HG03575 (cell line): ENCODE data around the gene NT5E.

Source experiments
- ATAC-seq: cut with Tn5 transposase; IDR thresholded peaks from one replicate; pipeline ENCODE4 v1.9.1; 2021; ENCODE audit not compliant: unreplicated experiment, insufficient number of reproducible peaks, low FRiP score; ENCODE audit errors: extremely low read depth

The NT5E gene

GRCh38 chr6:85419046-85419759 lies 30.7 kb upstream of the NT5E start:
- ATAC-seq = no peak

DNA sequence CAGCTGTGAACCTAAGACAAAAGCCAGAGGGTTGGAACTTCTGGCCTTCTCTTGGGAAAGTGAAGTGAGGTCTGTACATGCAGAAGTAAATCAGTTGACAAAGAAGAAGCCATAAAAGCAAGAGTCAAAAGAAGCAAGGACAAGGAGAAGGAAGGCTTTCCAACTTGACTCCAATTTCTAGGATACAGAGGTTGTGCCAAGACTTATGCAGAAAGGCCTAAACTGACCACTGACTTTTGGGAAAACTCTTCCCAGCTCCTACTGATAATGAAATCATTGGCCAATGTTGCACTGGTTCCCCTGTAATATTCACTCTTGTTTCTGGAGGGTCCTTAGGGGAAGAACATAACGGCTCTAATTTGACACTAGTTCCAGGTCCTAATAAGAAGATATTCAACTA lies 29.3 kb upstream of the NT5E start:
- no peak for ATAC-seq

- ATAC-seq = no peak
Observed at GRCh38 chr6:85421181-85421580, 28.7 kb upstream of the NT5E start.

DNA sequence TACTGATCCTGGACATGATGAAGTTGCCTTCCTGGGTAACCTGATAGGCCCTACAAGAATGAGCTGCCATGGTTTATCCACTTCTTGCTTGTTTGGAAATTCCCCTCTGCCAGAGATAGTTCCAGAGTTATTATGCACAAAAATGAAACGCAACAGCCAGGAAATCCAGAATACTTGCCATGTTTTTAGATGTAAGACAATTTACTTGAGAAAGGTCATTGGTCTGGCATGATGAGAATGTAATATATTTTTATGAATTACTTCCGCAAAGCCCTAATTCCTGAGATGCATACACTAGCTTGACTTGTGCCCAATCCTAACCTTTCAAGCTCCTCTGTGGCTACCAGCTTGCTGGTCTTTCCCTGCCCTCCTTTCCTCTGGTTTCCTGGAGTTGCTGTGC lies 27.9 kb upstream of the NT5E start:
- no peak for ATAC-seq

DNA sequence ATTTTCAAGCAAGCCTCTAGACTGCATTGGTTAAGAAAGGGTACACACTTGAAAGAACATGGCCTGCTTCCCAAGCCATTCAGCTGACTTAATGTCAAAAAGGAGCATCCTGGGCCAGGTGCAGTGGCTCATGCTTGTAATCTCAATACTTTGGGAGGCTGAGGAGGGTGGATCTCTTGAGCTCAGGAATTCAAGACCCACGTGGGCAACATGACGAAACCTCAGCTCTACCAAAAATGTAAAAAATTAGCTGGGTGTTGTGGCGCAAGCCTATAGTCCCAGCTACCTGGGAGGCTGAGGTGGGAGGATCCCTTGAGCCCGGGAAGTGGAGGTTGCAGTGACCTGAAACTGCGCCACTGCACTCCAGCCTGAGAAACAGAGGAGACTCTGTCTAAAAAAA lies 26.9 kb upstream of the NT5E start:
- no peak for ATAC-seq

GRCh38 chr6:85424981-85425380 lies 24.9 kb upstream of the NT5E start:
- ATAC-seq = no peak

DNA sequence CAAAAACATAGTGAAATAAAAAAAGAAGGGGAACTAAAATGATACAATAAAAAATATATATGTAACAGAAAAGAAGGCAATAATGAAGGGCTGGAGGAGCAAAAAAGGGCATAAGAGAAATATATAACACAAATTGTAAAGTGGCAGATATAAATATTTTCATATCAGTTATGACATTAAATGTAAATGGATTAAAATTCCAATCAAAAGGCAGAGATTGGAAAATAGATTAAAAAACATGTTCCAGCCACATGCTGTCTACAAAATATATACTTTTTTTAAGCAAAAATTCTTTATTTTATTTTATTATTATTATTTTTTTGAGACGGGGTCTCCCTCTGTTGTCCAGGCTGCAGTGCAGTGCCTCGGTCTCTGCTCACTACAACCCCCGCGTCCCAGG lies 23.9 kb upstream of the NT5E start:
- no peak for ATAC-seq

DNA sequence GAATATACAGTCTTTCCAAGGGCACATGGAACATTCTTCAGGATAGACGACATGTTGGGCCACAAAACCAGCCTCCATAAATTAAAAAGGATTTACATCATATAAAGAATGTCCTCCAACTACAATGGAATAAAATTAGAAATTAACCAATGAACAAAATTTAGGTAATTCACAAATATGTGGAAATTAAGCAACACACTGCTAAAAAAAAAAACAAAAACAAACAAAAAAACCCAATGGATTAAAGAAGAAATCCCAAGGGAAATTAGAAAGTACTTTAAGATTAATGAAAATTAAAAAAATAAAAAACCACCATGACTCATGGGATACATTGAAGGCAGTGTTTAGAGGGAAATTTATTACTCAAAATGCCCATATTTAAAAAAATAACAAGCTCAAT lies 21.4 kb upstream of the NT5E start:
- ATAC-seq = no peak

GRCh38 chr6:85429346-85429745 lies 20.5 kb upstream of the NT5E start:
- no peak for ATAC-seq

DNA sequence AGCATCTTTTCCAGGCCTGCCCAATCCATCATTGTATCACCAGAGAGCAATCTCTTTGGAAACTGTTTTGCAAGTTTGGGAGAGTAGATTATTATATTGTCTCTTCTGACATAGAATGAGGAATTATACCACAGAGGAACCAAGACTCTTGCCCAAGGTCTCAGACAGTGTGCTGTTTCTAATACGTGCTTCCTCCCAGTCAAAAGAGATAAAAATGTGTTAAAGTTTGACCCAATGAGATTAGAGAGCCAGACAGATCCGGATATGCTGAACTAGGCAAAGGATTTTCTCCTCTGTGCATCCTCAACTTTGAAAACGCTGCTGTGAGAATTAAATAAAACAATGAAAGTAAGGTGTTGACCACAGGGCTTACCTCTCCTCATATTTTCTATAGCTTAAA lies 18.6 kb upstream of the NT5E start:
- ATAC-seq = no peak

DNA sequence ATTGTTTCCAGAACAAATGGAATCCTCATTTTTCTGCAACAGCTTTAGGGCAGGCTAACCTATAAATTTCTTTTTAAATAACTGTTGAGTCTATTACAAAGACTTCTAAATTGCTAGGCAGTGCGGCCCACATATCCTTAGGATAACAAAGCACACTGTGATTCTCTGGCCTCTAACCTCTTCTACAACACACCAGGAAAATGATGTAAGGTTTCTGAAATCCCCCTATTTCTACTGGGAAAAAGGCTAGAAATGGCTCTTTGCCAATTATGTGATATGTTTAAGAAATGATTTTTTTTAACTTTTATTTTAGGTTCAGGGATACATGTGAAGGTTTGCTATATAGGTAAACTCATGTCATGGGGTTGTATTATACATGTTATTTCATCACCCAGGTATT lies 17.3 kb upstream of the NT5E start:
- no peak for ATAC-seq

- no peak for ATAC-seq
Observed at GRCh38 chr6:85435851-85436250, 14.0 kb upstream of the NT5E start.

- ATAC-seq = no peak
Observed at GRCh38 chr6:85436411-85436810, 13.5 kb upstream of the NT5E start.

DNA sequence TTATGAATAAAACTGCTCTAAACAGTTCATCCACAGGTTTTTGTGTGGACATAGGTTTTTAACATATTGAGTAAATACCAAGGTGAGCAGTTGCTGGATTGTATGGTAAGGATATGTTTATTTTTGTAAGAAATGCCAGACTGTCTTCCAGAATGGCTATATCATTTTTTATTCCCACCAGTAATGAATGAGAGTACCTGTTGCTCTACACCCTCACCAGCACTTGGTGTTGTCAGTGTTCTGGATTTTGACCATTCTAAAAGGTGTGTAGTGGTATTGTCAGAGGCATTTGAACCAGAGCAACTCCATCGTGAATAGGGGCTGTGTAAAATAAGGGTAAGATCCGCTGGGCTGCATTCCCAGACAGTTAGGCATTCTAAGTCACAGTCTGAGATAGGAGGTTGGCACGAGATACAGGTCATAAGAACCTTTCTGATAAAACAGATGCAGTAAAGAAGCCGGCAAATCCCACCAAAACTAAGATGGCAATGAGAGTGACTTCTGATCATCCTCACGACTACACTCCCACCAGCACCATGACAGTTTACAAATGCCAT lies 12.9 kb upstream of the NT5E start:
- no peak for ATAC-seq

DNA sequence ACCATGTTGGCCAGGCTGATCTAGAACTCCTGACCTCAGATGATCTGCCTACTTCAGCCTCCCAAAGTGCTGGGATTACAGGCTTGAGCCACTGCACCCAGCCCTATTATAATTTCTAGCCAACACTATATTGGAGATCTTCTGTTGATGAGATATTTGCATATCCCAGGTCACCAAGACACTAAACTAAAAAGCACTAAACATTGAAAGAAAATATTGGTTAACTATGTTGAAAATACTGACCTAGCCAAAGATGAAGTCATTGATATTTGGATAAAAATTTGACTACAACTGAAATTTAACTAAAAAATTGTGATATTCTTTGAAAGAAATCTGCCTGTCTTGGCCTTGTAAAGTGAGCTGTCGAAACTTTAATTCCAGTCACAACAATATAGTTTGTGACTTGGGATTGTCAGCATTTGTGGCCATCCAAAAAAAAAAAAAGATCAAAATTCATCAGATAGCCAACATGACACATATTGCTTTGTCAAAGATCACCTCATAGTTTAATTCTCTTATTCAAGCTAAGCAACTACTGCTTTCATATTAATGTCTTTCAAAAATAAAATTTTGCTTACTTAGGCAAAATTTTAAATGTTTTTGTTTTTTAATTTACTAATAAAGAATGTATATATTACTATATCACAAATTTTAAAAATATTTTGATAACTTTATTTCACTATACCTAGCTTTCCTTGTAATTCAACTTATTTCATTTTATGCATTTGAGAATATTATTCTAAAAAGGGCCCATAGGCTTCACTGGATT lies 6.3 kb upstream of the NT5E start:
- no peak for ATAC-seq

- peak; percentile 71 for ATAC-seq
Observed at GRCh38 chr6:85449388-85449817, 480 bp upstream of the NT5E start.

DNA sequence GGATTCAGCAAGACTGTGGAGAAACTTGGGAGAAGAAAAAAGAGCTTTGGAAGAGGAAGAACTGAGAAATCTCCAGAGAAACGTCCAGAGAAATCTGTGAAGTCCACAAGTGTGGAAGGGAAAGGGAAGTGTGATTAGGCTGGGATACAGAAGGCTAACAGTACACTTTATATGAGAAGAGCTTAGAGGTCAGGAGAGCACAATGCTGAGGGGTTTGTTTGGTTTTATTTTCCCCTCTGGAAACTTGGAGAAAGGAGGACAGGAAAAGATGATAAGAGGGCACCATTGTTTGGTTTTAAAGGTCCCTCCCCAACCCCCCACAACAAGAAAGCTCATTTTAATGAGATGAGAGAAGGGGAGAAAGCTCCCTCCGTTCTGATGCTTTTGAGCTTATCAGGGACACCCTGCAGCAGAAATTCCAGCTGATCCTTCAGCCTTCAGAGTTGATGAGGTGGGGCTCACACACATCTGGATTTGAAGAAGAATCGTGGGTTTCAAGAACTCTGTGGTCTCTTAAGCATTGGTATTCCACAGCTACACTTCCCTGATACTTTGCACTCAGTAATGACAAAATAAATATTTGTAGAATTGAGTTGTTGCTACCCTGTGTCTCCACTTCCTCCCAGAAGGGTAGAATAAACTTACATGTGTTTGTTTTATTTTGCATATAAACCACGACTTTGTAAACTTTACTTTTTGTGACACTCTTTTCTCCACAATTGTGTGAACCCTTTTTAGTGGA lies 1.9 kb downstream of the NT5E start:
- ATAC-seq = no peak

GRCh38 chr6:85452441-85452881 lies 2.6 kb downstream of the NT5E start:
- ATAC-seq = no peak

DNA sequence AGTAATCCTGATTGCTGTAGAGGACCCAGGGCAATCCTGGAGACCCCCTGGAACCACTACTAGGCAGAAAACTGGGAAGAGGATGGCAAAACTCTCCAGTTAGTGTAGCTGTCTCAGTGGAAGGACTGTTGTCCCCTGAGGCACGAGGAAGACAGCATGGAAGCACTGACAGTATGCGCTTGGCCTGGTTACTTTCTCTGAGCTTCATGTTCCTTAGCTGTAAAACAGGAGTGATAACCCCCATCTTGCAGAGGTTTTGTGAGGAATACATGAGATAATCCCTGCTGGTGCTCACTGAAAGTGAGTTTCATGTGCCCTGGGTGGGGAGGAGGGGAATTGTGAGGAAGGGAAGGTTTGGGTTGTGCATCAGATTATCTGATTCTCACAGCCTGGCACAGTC lies 3.2 kb downstream of the NT5E start:
- no peak for ATAC-seq

GRCh38 chr6:85453490-85453889 lies 3.6 kb downstream of the NT5E start:
- ATAC-seq = no peak
